Parathyroid adenoma (tissue), 2 donors: ENCODE results near the gene NKTR.

ENCODE experiments used
- H2AFZ ChIP-seq: fragments of 300-600 bp; sonication (generic); one replicate; pipeline ENCODE4 v1.7.0; 2017; ENCODE audit warnings: antibody characterized with exemption, mild to moderate bottlenecking
- H3K27ac ChIP-seq: fragments of 300-600 bp; sonication (generic); one replicate; pipeline ENCODE4 v1.7.0; 2017
- H3K27me3 ChIP-seq: fragments of 300-600 bp; sonication (generic); one replicate; pipeline ENCODE4 v1.7.0; 2017; ENCODE audit warnings: low read length; ENCODE audit not compliant: control insufficient read depth, insufficient read depth
- H3K36me3 ChIP-seq: fragments of 300-600 bp; sonication (generic); one replicate; pipeline ENCODE4 v1.7.0; 2017; ENCODE audit warnings: low read length; ENCODE audit not compliant: control insufficient read depth, insufficient read depth
- H3K4me1 ChIP-seq: fragments of 300-600 bp; sonication (generic); one replicate; pipeline ENCODE4 v1.7.0; 2017; ENCODE audit warnings: control low read depth
- H3K4me2 ChIP-seq: fragments of 300-600 bp; sonication (generic); one replicate; pipeline ENCODE4 v1.7.0; 2017; ENCODE audit warnings: low read length
- H3K4me3 ChIP-seq: fragments of 300-600 bp; sonication (generic); one replicate; pipeline ENCODE4 v1.7.0; 2017; ENCODE audit warnings: low read depth, low read length
- H3K79me2 ChIP-seq: fragments of 300-600 bp; sonication (generic); one replicate; pipeline ENCODE4 v1.7.0; 2017; ENCODE audit warnings: control low read depth
- H3K9ac ChIP-seq: fragments of 300-600 bp; sonication (generic); one replicate; pipeline ENCODE4 v1.7.0; 2017; ENCODE audit warnings: mild to moderate bottlenecking
- H3K9me3 ChIP-seq: fragments of 300-600 bp; sonication (generic); one replicate; pipeline ENCODE4 v1.7.0; 2017; ENCODE audit warnings: low read length; ENCODE audit not compliant: control insufficient read depth
- CTCF ChIP-seq: fragments of 300-600 bp; sonication (generic); IDR thresholded peaks from one replicate; pipeline ENCODE4 v1.7.0; 2017; ENCODE audit warnings: antibody characterized with exemption, mild to moderate bottlenecking
- donor health status: primary hyperparathyroidism.

The NKTR gene

GRCh38 chr3:42588625-42589024 is 11.9 kb upstream of the NKTR start:
- Histone ChIP-seq H3K4me1 (peaks cover 4% of the 10 kb centered on the region), H3K79me2 (no peaks in the 10 kb centered on the region), H3K4me3 (no peak overlapping the region), H3K4me2 (no peak overlapping the region), H3K27me3 (no peaks in the 10 kb centered on the region), H3K27ac (no peak overlapping the region), H2AFZ (no peak overlapping the region), H3K36me3 (no peaks in the 10 kb centered on the region), H3K9ac (no peak overlapping the region), H3K9me3 (no peaks in the 10 kb centered on the region)
- TF ChIP-seq CTCF: no peak

- Histone ChIP-seq H3K4me1 (peaks cover 4% of the 10 kb centered on the region), H3K27ac (peak overlapping the region; percentile 67), H3K79me2 (no peaks in the 10 kb centered on the region), H2AFZ (peak overlapping the region; percentile 94), H3K36me3 (no peaks in the 10 kb centered on the region), H3K9ac (no peak overlapping the region), H3K27me3 (no peaks in the 10 kb centered on the region), H3K4me3 (peak overlapping the region; percentile 62), H3K4me2 (peak overlapping the region; percentile 71), H3K9me3 (no peaks in the 10 kb centered on the region)
- TF ChIP-seq CTCF: no peak
Observed at GRCh38 chr3:42589382-42590109, 10.9 kb upstream of the NKTR start.

- no peaks in the 10 kb centered on the region for H3K9me3 ChIP-seq
- H3K4me2 ChIP-seq: peak overlapping the region; percentile 63
- peaks cover 4% of the 10 kb centered on the region for H3K4me1 ChIP-seq
- H3K27ac ChIP-seq: peak overlapping the region; percentile 48
- no peaks in the 10 kb centered on the region for H3K36me3 ChIP-seq
- peak overlapping the region; percentile 45 for H2AFZ ChIP-seq
- no peak overlapping the region for H3K9ac ChIP-seq
- H3K27me3 ChIP-seq: no peaks in the 10 kb centered on the region
- no peak for TF ChIP-seq CTCF
- H3K4me3 ChIP-seq: peak overlapping the region; percentile 62
- no peaks in the 10 kb centered on the region for H3K79me2 ChIP-seq
Observed at GRCh38 chr3:42590989-42591756, 9.3 kb upstream of the NKTR start.

GRCh38 chr3:42591811-42592210 is 8.7 kb upstream of the NKTR start:
- H3K4me3 ChIP-seq: no peak overlapping the region
- no peaks in the 10 kb centered on the region for H3K9me3 ChIP-seq
- H3K9ac ChIP-seq: no peak overlapping the region
- no peaks in the 10 kb centered on the region for H3K36me3 ChIP-seq
- H3K4me1 ChIP-seq: peaks cover 4% of the 10 kb centered on the region
- no peak for TF ChIP-seq CTCF
- no peak overlapping the region for H2AFZ ChIP-seq
- H3K27ac ChIP-seq: no peak overlapping the region
- H3K79me2 ChIP-seq: no peaks in the 10 kb centered on the region
- H3K27me3 ChIP-seq: no peaks in the 10 kb centered on the region
- H3K4me2 ChIP-seq: peak overlapping the region; percentile 63
